Measurements from ENCODE around the gene PPP2R2C. TPM values are rescaled to one million over a fixed set of nuclear protein-coding genes. Genes with fewer than 3 reads are reported as not detected.

PPP2R2C gene
- total RNA-seq, 1 experiment from 2014 or later, result 32.9 TPM

DNA sequence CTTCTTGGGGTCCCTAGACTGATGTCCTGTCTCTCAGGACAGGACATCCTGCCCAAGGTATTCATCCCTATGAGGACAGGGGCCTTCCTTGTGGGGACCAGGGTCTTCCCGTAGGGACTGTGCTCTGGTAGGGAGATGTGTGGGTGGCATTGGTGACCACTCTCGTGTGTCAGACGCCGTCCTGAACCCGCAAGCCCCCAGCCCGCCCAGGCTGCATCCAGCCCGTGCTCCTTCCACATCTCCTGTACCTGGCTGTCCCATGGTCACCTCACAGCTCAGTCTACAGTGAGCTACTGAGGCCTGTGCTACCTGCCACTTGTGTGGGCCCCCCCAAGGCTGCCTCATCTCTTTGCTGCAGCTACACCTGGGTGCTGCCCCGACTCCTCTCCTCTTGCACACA is 178.8 kb downstream of the PPP2R2C start:
- Histone ChIP-seq H3K27me3 (ENCODE audit: insufficient read depth, low read length) (no peaks in the 10 kb centered on the region), H3K9me3 (ENCODE audit: control insufficient read depth in 1 of 2, insufficient read depth in 1 of 2, low read depth in 1 of 2, low read length in 2 of 2) (no peaks in the 10 kb centered on the region), H3K4me3 (replicated peaks in 1 of 2; ENCODE audit: low read depth in 1 of 2, low read length in 2 of 2) (no peak overlapping the region), H4K20me1 (ENCODE audit: insufficient read depth) (no peaks in the 10 kb centered on the region), H3K4me2 (ENCODE audit: low read length) (no peak overlapping the region), H3K36me3 (ENCODE audit: control insufficient read depth in 1 of 2, insufficient read depth in 2 of 2, low read length in 2 of 2) (no peaks in the 10 kb centered on the region), H3K4me1 (ENCODE audit: control insufficient read depth in 1 of 2, insufficient read depth in 2 of 2, low read length in 2 of 2) (no peaks in the 10 kb centered on the region), H3K9me2 (ENCODE audit: insufficient read depth) (no peaks in the 10 kb centered on the region), H3K27ac (ENCODE audit: low read depth, low read length) (no peak overlapping the region), H3K9ac (ENCODE audit: low read length) (no peak overlapping the region), H3K79me2 (ENCODE audit: insufficient read depth, low read length) (no peaks in the 10 kb centered on the region), H2AFZ (ENCODE audit: low read depth, low read length, poor library complexity, severe bottlenecking) (no peak overlapping the region)
- ChIA-PET CTCF (no interaction called here), RAD21 (ENCODE audit: low non-redundant PET in 1 of 2, low total read pairs in 2 of 2, uncharacterized antibody in 2 of 2, unreplicated experiment in 2 of 2) (no interaction called here), POLR2A (no interaction called here)
- intact Hi-C loops (cut with micrococcal nuclease), result no loop called here
- no peak for TF ChIP-seq YY1 (IDR thresholded peaks at IDR 0.05; ENCODE audit: extremely low read depth, insufficient replicate concordance, low read depth, low read length)
- TF ChIP-seq CEBPB (IDR thresholded peaks at IDR 0.05; ENCODE audit: low read depth), result no peak
- TF ChIP-seq POLR2A (IDR thresholded peaks at IDR 0.05; ENCODE audit: borderline replicate concordance, extremely low read depth, insufficient read depth, insufficient read length), result no peak
- no peak for TF ChIP-seq ZFX (IDR thresholded peaks at IDR 0.05)
- TF ChIP-seq ZNF274 (IDR thresholded peaks at IDR 0.05; ENCODE audit: low read depth, low read length), result no peak
- no peak for TF ChIP-seq TCF7L2 (IDR thresholded peaks at IDR 0.05; ENCODE audit: borderline replicate concordance, extremely low read depth, insufficient read depth, insufficient read length)
- TF ChIP-seq RAD21 (IDR thresholded peaks at IDR 0.05; ENCODE audit: low read depth), result no peak
- TF ChIP-seq SIN3A (IDR thresholded peaks at IDR 0.05; ENCODE audit: low read depth), result no peak
- TF ChIP-seq EZH2 (IDR thresholded peaks at IDR 0.05), result no peak
- no peak for TF ChIP-seq POLR2AphosphoS5 (IDR thresholded peaks at IDR 0.05; ENCODE audit: low read depth, low read length)
- TF ChIP-seq SP1 (IDR thresholded peaks at IDR 0.05; ENCODE audit: low read depth), result no peak
- TF ChIP-seq ELF1 (IDR thresholded peaks at IDR 0.05; ENCODE audit: borderline replicate concordance, low read depth), result no peak
- TF ChIP-seq EGR1 (IDR thresholded peaks at IDR 0.05; ENCODE audit: low read depth), result no peak
- no peak for TF ChIP-seq EZH2phosphoT487 (IDR thresholded peaks at IDR 0.05; ENCODE audit: borderline replicate concordance)
- TF ChIP-seq FOSL1 (IDR thresholded peaks at IDR 0.05; ENCODE audit: low read depth), result no peak
- TF ChIP-seq MAX (IDR thresholded peaks at IDR 0.05), result no peak
- no peak for TF ChIP-seq SRF (IDR thresholded peaks at IDR 0.05; ENCODE audit: low read depth)
- no peak for TF ChIP-seq REST (IDR thresholded peaks at IDR 0.05; ENCODE audit: low read depth)
- ATAC-seq (no peak), DNase-seq (ENCODE audit: low read depth, low spot score) (no peak)
- BruUV-seq (replicated peaks), result no TSS peak

All from HCT116 (cell line).